GM23338 (cell line): Measurements from ENCODE around the gene RNF150. TPM values are rescaled to one million over a fixed set of nuclear protein-coding genes. Genes with fewer than 3 reads are reported as not detected.

Source experiments
- ATAC-seq: fragments of 200-7000 bp; cut with Tn5 transposase; 3 replicates; pipeline ENCODE4 v1.9.1; 2020
- DNase-seq: peaks from one replicate; pipeline ENCODE4 v3.0.0-alpha.2; 2015; ENCODE audit warnings: low spot score
- H2AFZ ChIP-seq: fragments of 200-600 bp; sonication (generic); 2 replicates; pipeline ENCODE4 v1.8.0; 2016; ENCODE audit warnings: antibody characterized with exemption, mild to moderate bottlenecking, moderate library complexity
- H3F3A ChIP-seq: fragments of 200-600 bp; sonication (generic); replicated peaks from 2 replicates; pipeline ENCODE4 v1.8.0; 2017; ENCODE audit warnings: antibody characterized with exemption, mixed run types, low read depth
- H3K27ac ChIP-seq: fragments of 200-600 bp; sonication (generic); 2 replicates; pipeline ENCODE4 v1.6.1; 2016; ENCODE audit warnings: low read depth
- H3K27me3 ChIP-seq: fragments of 200-600 bp; sonication (generic); 2 replicates; pipeline ENCODE4 v1.8.0; 2016; ENCODE audit warnings: mild to moderate bottlenecking, mixed run types, moderate library complexity; ENCODE audit not compliant: insufficient read depth
- H3K36me3 ChIP-seq: fragments of 200-600 bp; sonication (generic); 2 replicates; pipeline ENCODE4 v1.8.0; 2016; ENCODE audit warnings: mild to moderate bottlenecking; ENCODE audit not compliant: insufficient read depth
- H3K4me1 ChIP-seq: fragments of 200-600 bp; sonication (generic); 2 replicates; pipeline ENCODE4 v1.8.0; 2016; ENCODE audit warnings: mild to moderate bottlenecking, moderate library complexity; ENCODE audit not compliant: insufficient read depth
- H3K4me2 ChIP-seq: fragments of 200-600 bp; sonication (generic); 2 replicates; pipeline ENCODE4 v1.7.1; 2017; ENCODE audit warnings: mixed run types
- H3K4me3 ChIP-seq: fragments of 200-600 bp; sonication (generic); 2 replicates; pipeline ENCODE4 v1.6.1; 2016; ENCODE audit warnings: mixed run types
- H3K79me2 ChIP-seq: fragments of 200-600 bp; sonication (generic); replicated peaks from 2 replicates; pipeline ENCODE4 v1.8.0; 2017; ENCODE audit warnings: mild to moderate bottlenecking; ENCODE audit not compliant: insufficient read depth
- H3K9me2 ChIP-seq: fragments of 200-600 bp; sonication (generic); 2 replicates; pipeline ENCODE4 v1.8.0; 2017; ENCODE audit not compliant: insufficient read depth
- H4K20me1 ChIP-seq: fragments of 200-600 bp; sonication (generic); replicated peaks from 2 replicates; pipeline ENCODE4 v1.8.0; 2017; ENCODE audit warnings: mild to moderate bottlenecking; ENCODE audit not compliant: insufficient read depth
- H3K27ac Mint-ChIP-seq: 2 replicates; pipeline ENCODE4 v1.8.0; 2020; ENCODE audit warnings: inconsistent platforms, mild to moderate bottlenecking, moderate library complexity, mixed read lengths
- H3K27me3 Mint-ChIP-seq: 3 replicates; pipeline ENCODE4 v1.8.0; 2022; ENCODE audit warnings: low read depth, mild to moderate bottlenecking, moderate library complexity, mixed read lengths, inconsistent platforms; ENCODE audit not compliant: insufficient read depth, poor library complexity
- H3K36me3 Mint-ChIP-seq: 3 replicates; pipeline ENCODE4 v1.8.0; 2021; ENCODE audit warnings: low read depth, mild to moderate bottlenecking, inconsistent platforms, moderate library complexity, mixed read lengths
- H3K4me1 Mint-ChIP-seq: 3 replicates; pipeline ENCODE4 v1.8.0; 2020; ENCODE audit warnings: mild to moderate bottlenecking, inconsistent platforms, mixed read lengths
- H3K4me3 Mint-ChIP-seq: 3 replicates; pipeline ENCODE4 v1.8.0; 2021; ENCODE audit warnings: moderate library complexity, mild to moderate bottlenecking, inconsistent platforms, mixed read lengths
- H3K9me3 Mint-ChIP-seq: 3 replicates; pipeline ENCODE4 v1.8.0; 2020; ENCODE audit warnings: moderate library complexity, mild to moderate bottlenecking, inconsistent platforms, mixed read lengths
- EZH2 ChIP-seq: fragments of 200-600 bp; sonication (generic); IDR thresholded peaks from one replicate; pipeline ENCODE4 v1.8.0; 2017; ENCODE audit warnings: antibody characterized with exemption, mild to moderate bottlenecking, low read depth; ENCODE audit not compliant: unreplicated experiment
- EZH2phosphoT487 ChIP-seq: fragments of 200-600 bp; sonication (generic); IDR thresholded peaks from one replicate; pipeline ENCODE4 v1.8.1; 2018; ENCODE audit warnings: antibody characterized with exemption; ENCODE audit not compliant: unreplicated experiment
- NANOG ChIP-seq: IDR thresholded peaks from 2 replicates; pipeline ENCODE4 v1.6.1; 2016; ENCODE audit warnings: antibody characterized with exemption, borderline replicate concordance
- POLR2AphosphoS5 ChIP-seq: IDR thresholded peaks from 2 replicates; pipeline ENCODE4 v1.6.1; 2016; ENCODE audit warnings: antibody characterized with exemption, low read depth
- STAT1 ChIP-seq: IDR thresholded peaks from one replicate; pipeline ENCODE4 v1.6.1; 2016; ENCODE audit warnings: antibody characterized with exemption; ENCODE audit not compliant: unreplicated experiment
- polyA plus RNA-seq: library from polyadenylated mRNA; unstranded; fragments of >200 nt; fragmentation: Nextera tagmentation; extraction: Ambion mirVana; gene quantifications from 2 replicates; pipeline ENCODE4 v1.2.1, GENCODE V29; 2016
- total RNA-seq: library from RNA; depleted of rRNA; stranded (reverse); fragments of >200 nt; shearing (Covaris generic); gene quantifications from 2 replicates; pipeline ENCODE4 v1.2.3, GENCODE V29; 2014
- TF ChIP-seq, protein P1 (sequence below), 2 experiments: fragments of 200-600 bp in 1 of 2; sonication (generic) in 1 of 2; conservative IDR thresholded peaks; 2 replicates each; pipeline versions ENCODE4 v1.5.1 to v1.6.1; 2016 to 2017; ENCODE audit warnings: antibody characterized with exemption in 2 of 2, low read depth in 2 of 2, mild to moderate bottlenecking in 2 of 2, moderate library complexity in 1 of 2
- TF ChIP-seq, protein P2 (sequence below): fragments of 250-450 bp; sonication (Bioruptor Pico); IDR thresholded peaks from 2 replicates; pipeline ENCODE4 v1.5.0; 2020; ENCODE audit warnings: mild to moderate bottlenecking, moderate library complexity
- TF ChIP-seq, protein P3 (sequence below): IDR thresholded peaks from 2 replicates; pipeline ENCODE4 v1.6.1; 2016; ENCODE audit warnings: antibody characterized with exemption

RNF150 gene
- total and polyA plus RNA-seq, 2 experiments from 2014 or later = 1.3 to 6.1 TPM

DNA sequence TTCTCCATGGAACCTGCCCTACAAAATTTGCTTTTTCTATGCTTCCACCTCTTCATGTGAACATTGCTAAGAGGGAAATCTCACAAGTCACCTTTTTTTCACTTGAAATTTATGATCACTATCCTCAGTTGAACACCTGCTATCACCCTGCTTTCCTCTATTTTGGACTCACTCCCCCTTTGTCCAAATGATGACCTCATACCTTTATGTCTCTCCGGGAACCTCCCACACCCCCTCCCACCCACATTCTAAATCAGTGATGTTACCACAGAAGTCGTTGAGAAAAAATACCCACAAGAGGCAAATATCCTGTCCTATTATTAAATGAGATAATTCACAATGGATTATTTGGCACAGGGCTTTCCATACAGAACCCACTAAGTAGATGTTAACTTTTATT is 156.5 kb downstream of the RNF150 start:
- H3K36me3 Mint-ChIP-seq = no peaks in the 10 kb centered on the region
- H3K27me3 Mint-ChIP-seq = peaks cover 6% of the 10 kb centered on the region
- no peak overlapping the region for H2AFZ ChIP-seq
- peaks cover 3% of the 10 kb centered on the region; the same call in 1 of the 2 replicates for H3K9me2 ChIP-seq
- no peak overlapping the region for H3K4me2 ChIP-seq
- no peak for ATAC-seq
- TF ChIP-seq EZH2 = no peak
- TF ChIP-seq STAT1 = no peak
- TF ChIP-seq, protein P1, sequence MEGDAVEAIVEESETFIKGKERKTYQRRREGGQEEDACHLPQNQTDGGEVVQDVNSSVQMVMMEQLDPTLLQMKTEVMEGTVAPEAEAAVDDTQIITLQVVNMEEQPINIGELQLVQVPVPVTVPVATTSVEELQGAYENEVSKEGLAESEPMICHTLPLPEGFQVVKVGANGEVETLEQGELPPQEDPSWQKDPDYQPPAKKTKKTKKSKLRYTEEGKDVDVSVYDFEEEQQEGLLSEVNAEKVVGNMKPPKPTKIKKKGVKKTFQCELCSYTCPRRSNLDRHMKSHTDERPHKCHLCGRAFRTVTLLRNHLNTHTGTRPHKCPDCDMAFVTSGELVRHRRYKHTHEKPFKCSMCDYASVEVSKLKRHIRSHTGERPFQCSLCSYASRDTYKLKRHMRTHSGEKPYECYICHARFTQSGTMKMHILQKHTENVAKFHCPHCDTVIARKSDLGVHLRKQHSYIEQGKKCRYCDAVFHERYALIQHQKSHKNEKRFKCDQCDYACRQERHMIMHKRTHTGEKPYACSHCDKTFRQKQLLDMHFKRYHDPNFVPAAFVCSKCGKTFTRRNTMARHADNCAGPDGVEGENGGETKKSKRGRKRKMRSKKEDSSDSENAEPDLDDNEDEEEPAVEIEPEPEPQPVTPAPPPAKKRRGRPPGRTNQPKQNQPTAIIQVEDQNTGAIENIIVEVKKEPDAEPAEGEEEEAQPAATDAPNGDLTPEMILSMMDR (conservative IDR thresholded peaks at IDR 0.05; ENCODE audit: low read depth in 2 of 2) = no peak
- no peak for TF ChIP-seq POLR2AphosphoS5
- no peaks in the 10 kb centered on the region for H3F3A ChIP-seq
- H3K9me3 Mint-ChIP-seq = no peaks in the 10 kb centered on the region
- no peaks in the 10 kb centered on the region for H4K20me1 ChIP-seq
- H3K27ac Mint-ChIP-seq = no peak overlapping the region
- H3K4me1 ChIP-seq = no peaks in the 10 kb centered on the region
- H3K27me3 ChIP-seq = no peaks in the 10 kb centered on the region
- H3K4me1 Mint-ChIP-seq = no peaks in the 10 kb centered on the region
- H3K4me3 Mint-ChIP-seq = no peak overlapping the region
- no peak overlapping the region for H3K4me3 ChIP-seq
- no peak for DNase-seq
- no peaks in the 10 kb centered on the region for H3K36me3 ChIP-seq
- H3K27ac ChIP-seq = no peak overlapping the region
- no peaks in the 10 kb centered on the region for H3K79me2 ChIP-seq

DNA sequence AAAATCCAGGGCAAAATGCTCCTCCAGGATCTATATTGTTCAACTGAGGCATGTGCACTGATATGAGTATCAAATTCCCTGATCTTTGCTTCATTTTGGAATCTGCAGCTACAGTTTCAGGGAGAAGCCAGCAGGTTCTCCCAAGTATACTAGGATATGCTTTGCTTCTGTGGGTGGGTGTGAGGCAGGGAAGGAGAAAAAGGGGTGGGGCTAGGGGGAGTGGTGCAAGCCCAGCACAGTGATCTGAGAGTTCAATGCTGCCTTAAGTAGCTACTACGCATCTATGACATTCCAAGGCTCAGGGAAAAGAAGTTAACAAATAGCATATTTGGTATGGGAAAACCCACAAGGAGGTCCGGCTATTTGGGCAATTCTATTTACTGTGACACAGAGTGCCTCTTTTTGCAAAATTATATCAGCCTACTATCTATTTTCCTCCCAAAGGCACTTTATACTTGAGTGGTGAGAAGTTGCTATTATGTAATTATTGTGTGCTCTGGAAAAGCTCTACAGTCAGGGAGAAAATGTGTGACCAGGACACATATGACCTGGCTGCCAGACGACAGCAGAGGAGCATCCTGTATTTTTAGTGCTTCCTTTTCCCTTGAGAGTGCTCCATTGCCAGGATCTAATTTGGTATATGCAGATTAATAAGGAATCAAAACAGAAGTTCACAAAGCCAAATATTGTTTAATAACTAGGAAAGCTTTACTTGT is 162.0 kb downstream of the RNF150 start:
- Histone ChIP-seq H3K4me2 (no peak overlapping the region), H3K27ac (no peak overlapping the region), H3K27me3 (no peaks in the 10 kb centered on the region), H3K4me1 (no peaks in the 10 kb centered on the region), H3F3A (no peaks in the 10 kb centered on the region), H3K79me2 (no peaks in the 10 kb centered on the region), H4K20me1 (no peaks in the 10 kb centered on the region), H3K36me3 (no peaks in the 10 kb centered on the region), H2AFZ (no peak overlapping the region), H3K9me2 (peaks cover 3% of the 10 kb centered on the region; the same call in 1 of the 2 replicates), H3K4me3 (no peak overlapping the region)
- no peak overlapping the region for H3K4me3 Mint-ChIP-seq
- peaks cover 9% of the 10 kb centered on the region for H3K4me1 Mint-ChIP-seq
- no peaks in the 10 kb centered on the region for H3K36me3 Mint-ChIP-seq
- H3K9me3 Mint-ChIP-seq = no peaks in the 10 kb centered on the region
- TF ChIP-seq, protein P2, sequence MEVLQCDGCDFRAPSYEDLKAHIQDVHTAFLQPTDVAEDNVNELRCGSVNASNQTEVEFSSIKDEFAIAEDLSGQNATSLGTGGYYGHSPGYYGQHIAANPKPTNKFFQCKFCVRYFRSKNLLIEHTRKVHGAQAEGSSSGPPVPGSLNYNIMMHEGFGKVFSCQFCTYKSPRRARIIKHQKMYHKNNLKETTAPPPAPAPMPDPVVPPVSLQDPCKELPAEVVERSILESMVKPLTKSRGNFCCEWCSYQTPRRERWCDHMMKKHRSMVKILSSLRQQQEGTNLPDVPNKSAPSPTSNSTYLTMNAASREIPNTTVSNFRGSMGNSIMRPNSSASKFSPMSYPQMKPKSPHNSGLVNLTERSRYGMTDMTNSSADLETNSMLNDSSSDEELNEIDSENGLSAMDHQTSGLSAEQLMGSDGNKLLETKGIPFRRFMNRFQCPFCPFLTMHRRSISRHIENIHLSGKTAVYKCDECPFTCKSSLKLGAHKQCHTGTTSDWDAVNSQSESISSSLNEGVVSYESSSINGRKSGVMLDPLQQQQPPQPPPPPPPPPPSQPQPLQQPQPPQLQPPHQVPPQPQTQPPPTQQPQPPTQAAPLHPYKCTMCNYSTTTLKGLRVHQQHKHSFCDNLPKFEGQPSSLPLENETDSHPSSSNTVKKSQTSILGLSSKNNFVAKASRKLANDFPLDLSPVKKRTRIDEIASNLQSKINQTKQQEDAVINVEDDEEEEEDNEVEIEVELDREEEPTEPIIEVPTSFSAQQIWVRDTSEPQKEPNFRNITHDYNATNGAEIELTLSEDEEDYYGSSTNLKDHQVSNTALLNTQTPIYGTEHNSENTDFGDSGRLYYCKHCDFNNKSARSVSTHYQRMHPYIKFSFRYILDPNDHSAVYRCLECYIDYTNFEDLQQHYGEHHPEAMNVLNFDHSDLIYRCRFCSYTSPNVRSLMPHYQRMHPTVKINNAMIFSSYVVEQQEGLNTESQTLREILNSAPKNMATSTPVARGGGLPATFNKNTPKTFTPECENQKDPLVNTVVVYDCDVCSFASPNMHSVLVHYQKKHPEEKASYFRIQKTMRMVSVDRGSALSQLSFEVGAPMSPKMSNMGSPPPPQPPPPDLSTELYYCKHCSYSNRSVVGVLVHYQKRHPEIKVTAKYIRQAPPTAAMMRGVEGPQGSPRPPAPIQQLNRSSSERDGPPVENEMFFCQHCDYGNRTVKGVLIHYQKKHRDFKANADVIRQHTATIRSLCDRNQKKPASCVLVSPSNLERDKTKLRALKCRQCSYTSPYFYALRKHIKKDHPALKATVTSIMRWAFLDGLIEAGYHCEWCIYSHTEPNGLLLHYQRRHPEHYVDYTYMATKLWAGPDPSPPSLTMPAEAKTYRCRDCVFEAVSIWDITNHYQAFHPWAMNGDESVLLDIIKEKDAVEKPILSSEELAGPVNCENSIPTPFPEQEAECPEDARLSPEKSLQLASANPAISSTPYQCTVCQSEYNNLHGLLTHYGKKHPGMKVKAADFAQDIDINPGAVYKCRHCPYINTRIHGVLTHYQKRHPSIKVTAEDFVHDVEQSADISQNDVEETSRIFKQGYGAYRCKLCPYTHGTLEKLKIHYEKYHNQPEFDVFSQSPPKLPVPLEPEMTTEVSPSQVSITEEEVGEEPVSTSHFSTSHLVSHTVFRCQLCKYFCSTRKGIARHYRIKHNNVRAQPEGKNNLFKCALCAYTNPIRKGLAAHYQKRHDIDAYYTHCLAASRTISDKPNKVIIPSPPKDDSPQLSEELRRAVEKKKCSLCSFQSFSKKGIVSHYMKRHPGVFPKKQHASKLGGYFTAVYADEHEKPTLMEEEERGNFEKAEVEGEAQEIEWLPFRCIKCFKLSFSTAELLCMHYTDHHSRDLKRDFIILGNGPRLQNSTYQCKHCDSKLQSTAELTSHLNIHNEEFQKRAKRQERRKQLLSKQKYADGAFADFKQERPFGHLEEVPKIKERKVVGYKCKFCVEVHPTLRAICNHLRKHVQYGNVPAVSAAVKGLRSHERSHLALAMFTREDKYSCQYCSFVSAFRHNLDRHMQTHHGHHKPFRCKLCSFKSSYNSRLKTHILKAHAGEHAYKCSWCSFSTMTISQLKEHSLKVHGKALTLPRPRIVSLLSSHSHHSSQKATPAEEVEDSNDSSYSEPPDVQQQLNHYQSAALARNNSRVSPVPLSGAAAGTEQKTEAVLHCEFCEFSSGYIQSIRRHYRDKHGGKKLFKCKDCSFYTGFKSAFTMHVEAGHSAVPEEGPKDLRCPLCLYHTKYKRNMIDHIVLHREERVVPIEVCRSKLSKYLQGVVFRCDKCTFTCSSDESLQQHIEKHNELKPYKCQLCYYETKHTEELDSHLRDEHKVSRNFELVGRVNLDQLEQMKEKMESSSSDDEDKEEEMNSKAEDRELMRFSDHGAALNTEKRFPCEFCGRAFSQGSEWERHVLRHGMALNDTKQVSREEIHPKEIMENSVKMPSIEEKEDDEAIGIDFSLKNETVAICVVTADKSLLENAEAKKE (CRISPR knock-in tag) = no peak
- TF ChIP-seq STAT1 (no peak), EZH2 (no peak), NANOG (no peak), POLR2AphosphoS5 (no peak), EZH2phosphoT487 (no peak)
- TF ChIP-seq, protein P1 (conservative IDR thresholded peaks at IDR 0.05; ENCODE audit: low read depth in 2 of 2) = no peak
- TF ChIP-seq, protein P3, sequence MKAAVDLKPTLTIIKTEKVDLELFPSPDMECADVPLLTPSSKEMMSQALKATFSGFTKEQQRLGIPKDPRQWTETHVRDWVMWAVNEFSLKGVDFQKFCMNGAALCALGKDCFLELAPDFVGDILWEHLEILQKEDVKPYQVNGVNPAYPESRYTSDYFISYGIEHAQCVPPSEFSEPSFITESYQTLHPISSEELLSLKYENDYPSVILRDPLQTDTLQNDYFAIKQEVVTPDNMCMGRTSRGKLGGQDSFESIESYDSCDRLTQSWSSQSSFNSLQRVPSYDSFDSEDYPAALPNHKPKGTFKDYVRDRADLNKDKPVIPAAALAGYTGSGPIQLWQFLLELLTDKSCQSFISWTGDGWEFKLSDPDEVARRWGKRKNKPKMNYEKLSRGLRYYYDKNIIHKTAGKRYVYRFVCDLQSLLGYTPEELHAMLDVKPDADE = no peak
- peaks cover 3% of the 10 kb centered on the region for H3K27me3 Mint-ChIP-seq
- H3K27ac Mint-ChIP-seq = no peak overlapping the region
- peak; percentile 82 for ATAC-seq
- DNase-seq = peak; percentile 35
